Stimulated activated effector memory CD8-positive, alpha-beta T cell treated with anti-CD3 and anti-CD28 coated beads, Interleukin-12 subunit alpha, Interleukin-12 subunit beta, amount 100 ng/mL, for 72 hours (primary cell): ENCODE data around the gene SDHAF2.
"Not testable (repeated sequence)": the region's sequence is repeated elsewhere in the genome, so short reads cannot be mapped to it uniquely, and the experiment has no call there.

Experiments used
- ATAC-seq: fragments of 150-1000 bp; cut with Tn5 transposase; 2 replicates; pipeline ENCODE4 v1.10.0; 2021
- DNase-seq, 2 donors: peaks; one replicate each; pipeline ENCODE4 v3.0.0; 2021 to 2022; ENCODE audit warnings: low spot score in 2 of 2
- H3K27ac Mint-ChIP-seq: one replicate; pipeline ENCODE4 v1.8.0; 2022; ENCODE audit warnings: mild to moderate bottlenecking, mixed read lengths
- H3K36me3 Mint-ChIP-seq: one replicate; pipeline ENCODE4 v1.8.0; 2022; ENCODE audit warnings: mild to moderate bottlenecking, mixed read lengths
- H3K4me1 Mint-ChIP-seq: one replicate; pipeline ENCODE4 v1.8.0; 2022; ENCODE audit warnings: mixed read lengths
- H3K4me3 Mint-ChIP-seq: one replicate; pipeline ENCODE4 v1.8.0; 2022; ENCODE audit warnings: mild to moderate bottlenecking, mixed read lengths
- H3K9me3 Mint-ChIP-seq: one replicate; pipeline ENCODE4 v1.8.0; 2022; ENCODE audit warnings: mixed read lengths

SDHAF2 gene

DNA sequence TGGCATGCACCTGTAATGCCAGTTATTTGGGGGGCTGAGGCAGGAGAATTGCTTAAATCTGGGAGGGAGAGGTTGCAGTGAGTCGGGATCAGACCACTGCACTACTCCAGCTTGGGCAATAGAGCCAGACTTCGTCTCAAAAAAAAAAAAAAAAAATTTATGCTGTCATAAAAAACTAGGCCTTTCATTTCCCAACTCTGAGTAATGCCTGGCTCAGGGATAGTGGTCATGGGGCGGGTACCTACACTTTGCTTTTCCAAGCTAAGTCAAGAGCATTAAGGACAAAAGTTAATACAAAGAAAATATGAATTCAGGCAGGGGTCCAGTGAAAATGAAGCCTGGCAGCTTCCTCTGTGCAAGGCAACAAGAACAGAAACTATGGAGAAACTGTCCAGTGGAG lies 16.4 kb upstream of the SDHAF2 start:
- H3K36me3 Mint-ChIP-seq, result peaks cover 100% of the 10 kb centered on the region
- H3K9me3 Mint-ChIP-seq, result no peaks in the 10 kb centered on the region
- DNase-seq (no peak), ATAC-seq (no peak)
- H3K4me1 Mint-ChIP-seq, result peaks cover 22% of the 10 kb centered on the region
- peak overlapping the region; percentile 86 for H3K27ac Mint-ChIP-seq
- H3K4me3 Mint-ChIP-seq, result no peak overlapping the region

DNA sequence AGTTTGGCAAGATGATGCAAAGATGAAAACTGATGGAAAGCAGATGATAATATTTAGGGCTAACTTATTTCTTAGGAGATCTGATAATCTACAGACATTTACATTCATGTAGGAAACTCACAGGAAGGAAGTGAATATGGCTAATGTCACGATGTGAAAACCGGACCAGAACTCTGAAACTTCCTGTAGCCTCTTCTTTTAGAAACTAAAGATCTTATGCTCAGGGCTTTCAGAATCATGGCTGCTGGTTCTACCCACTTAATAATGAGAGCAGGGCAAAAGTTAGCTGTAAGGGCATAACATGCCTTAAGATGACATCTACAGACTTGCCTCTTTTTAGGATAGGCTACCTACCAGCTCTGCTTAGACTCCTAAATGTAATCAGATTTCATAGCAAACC lies 15.4 kb upstream of the SDHAF2 start:
- Mint-ChIP-seq H3K4me3 (no peak overlapping the region), H3K9me3 (no peaks in the 10 kb centered on the region), H3K36me3 (peaks cover 100% of the 10 kb centered on the region), H3K4me1 (peaks cover 29% of the 10 kb centered on the region), H3K27ac (peak overlapping the region; percentile 86)
- ATAC-seq (no peak), DNase-seq (no peak)

DNA sequence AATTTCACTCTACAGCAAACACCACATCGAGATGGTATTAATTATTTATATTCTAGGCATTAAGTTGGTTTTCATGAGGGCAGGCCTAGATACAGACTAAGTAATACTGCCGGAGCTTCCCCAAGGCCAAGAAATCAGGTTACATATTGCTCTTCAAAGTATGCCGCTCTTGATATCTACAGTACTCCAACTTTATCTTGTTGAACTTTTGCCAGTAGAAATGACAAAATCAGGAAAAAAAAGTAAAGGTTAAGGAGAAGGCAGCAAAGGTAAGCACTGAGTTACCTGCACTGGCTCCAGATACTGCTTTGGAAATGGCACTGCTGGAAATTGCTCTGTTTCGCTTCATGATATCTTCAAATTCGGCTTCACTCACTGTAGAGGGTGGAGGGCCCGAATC lies 14.5 kb upstream of the SDHAF2 start:
- Mint-ChIP-seq H3K4me3 (no peak overlapping the region), H3K36me3 (peaks cover 100% of the 10 kb centered on the region), H3K27ac (peak overlapping the region; percentile 86), H3K9me3 (no peaks in the 10 kb centered on the region), H3K4me1 (peaks cover 33% of the 10 kb centered on the region)
- ATAC-seq (no peak), DNase-seq (no peak)

DNA sequence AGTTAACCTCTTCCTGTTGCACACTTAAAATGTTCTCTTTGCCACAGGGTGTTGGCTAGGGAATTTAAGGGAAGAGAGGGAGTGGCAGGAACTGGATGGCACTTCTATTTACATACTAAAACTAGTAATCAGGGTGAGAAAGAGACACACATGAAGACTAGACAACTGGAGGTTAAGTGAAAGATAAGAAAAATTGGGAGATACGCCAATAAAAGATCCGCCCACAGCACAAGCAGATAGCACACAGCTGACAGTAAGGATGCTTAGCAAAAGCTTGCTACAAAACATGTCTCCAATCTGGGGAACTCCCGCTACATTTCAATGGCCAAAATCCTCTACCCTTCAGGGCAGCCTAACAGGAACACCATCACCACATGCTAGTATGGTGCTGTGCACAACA lies 13.0 kb upstream of the SDHAF2 start:
- ATAC-seq, result no peak
- Mint-ChIP-seq H3K27ac (peak overlapping the region; percentile 77), H3K36me3 (peaks cover 100% of the 10 kb centered on the region), H3K9me3 (no peaks in the 10 kb centered on the region), H3K4me1 (peaks cover 33% of the 10 kb centered on the region), H3K4me3 (no peak overlapping the region)
- DNase-seq, result no peak

DNA sequence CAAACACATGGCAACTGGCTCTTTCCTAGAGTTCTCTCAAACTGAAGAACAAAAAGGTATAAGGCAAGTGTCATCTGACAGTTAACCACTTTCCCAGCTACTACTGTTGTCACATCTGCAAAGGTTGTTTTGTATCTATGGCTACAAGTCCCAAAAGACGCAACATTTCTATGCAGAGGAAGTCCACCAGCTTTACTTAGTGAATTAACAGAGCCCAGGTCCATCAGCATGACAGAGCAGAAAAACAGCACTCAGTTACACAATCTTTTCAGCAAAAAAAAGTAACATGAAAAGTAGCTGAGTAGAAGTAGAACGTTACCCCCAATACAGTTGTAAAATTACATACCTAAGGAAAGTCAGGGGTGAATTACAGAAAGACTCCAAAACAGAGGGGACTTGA lies 12.3 kb upstream of the SDHAF2 start:
- H3K9me3 Mint-ChIP-seq, result no peaks in the 10 kb centered on the region
- DNase-seq (no peak), ATAC-seq (no peak)
- no peak overlapping the region for H3K4me3 Mint-ChIP-seq
- H3K27ac Mint-ChIP-seq, result peak overlapping the region; percentile 77
- peaks cover 100% of the 10 kb centered on the region for H3K36me3 Mint-ChIP-seq
- peaks cover 33% of the 10 kb centered on the region for H3K4me1 Mint-ChIP-seq

DNA sequence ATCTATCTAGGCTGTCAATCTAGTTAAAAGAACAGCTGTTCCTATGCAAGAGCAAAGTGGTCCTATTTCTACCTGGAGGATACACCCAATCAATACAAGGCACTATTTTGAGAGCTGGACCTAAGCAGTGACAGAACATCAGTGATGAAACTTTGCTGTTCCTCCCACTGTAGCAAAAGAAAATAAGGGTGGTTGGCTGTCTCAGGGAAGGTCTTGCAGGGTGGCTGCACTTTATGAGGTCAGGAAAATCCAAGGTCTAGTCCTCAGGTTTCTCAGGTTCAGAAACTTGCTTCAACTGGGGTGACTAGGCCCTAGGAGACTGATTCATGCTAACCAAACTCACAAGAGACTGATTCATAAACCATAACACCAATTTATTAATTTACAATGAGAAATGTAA lies 11.8 kb upstream of the SDHAF2 start:
- H3K36me3 Mint-ChIP-seq, result peaks cover 100% of the 10 kb centered on the region
- peak; percentile 61 for ATAC-seq
- peaks cover 33% of the 10 kb centered on the region for H3K4me1 Mint-ChIP-seq

DNA sequence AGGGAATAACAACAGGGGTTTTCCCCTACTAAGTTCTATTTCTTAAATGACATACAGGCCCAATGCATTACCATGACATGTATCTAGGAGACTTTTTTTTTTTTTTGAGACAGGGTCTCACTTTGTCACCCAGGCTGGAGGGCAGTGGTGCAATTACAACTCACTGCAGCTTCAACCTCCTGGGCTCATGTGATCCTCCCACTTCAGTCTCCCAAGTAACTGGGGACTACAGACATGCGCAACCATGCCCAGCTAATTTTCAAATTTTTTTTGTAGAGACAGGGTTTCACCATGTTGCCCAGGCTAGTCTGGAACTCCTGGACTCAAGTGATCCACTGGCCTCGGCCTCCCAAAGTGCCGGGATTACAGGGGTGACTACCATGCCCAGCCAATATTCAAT lies 7.7 kb upstream of the SDHAF2 start:
- Mint-ChIP-seq H3K4me3 (no peak overlapping the region), H3K4me1 (peaks cover 35% of the 10 kb centered on the region), H3K36me3 (peaks cover 100% of the 10 kb centered on the region), H3K27ac (peak overlapping the region; percentile 50), H3K9me3 (no peaks in the 10 kb centered on the region)
- DNase-seq (no peak), ATAC-seq (no peak)

More for the DNA sequence above, 11.8 kb upstream of the SDHAF2 start:
- no peak overlapping the region for H3K4me3 Mint-ChIP-seq
- DNase-seq, result no peak
- peak overlapping the region; percentile 77 for H3K27ac Mint-ChIP-seq
- H3K9me3 Mint-ChIP-seq, result no peaks in the 10 kb centered on the region

DNA sequence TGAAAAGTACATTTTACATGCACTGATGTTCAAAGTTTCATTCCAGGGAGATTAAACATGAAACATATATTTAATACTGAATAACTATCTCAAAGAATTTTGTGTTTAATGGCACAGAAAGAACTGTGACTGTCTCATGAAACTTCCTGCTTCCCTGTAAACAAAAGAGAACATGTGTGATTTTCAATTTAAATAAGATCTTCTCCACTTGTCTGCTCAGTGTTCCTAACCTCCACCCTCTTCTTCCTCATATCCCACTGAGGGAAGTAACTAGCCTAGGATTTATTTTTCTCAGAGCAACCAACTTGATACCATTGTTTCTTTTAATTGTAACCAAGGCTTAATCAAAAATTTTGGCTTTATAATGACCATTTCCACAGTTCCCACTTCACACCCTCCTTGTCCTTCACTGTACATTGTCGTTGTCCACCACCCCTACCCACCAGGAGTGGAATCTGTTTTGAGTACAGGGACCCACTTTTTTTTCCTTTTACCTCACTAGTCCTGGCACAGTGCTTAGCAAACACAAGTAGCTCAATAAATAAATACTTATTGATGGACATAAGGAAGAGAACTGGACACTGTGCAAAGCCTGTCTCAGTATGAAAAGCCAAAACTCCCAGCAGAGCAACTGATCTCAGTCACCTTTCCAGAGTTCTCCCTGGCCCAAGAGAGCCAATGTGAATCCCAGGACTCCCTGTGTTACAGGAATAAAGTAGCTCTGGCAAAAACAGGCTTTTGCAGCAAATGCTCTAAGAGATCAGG lies 4.4 kb upstream of the SDHAF2 start:
- DNase-seq (no peak), ATAC-seq (no peak)
- H3K9me3 Mint-ChIP-seq, result no peaks in the 10 kb centered on the region
- H3K4me3 Mint-ChIP-seq, result no peak overlapping the region
- H3K27ac Mint-ChIP-seq, result peak overlapping the region; percentile 66
- peaks cover 100% of the 10 kb centered on the region for H3K36me3 Mint-ChIP-seq
- H3K4me1 Mint-ChIP-seq, result peaks cover 28% of the 10 kb centered on the region

DNA sequence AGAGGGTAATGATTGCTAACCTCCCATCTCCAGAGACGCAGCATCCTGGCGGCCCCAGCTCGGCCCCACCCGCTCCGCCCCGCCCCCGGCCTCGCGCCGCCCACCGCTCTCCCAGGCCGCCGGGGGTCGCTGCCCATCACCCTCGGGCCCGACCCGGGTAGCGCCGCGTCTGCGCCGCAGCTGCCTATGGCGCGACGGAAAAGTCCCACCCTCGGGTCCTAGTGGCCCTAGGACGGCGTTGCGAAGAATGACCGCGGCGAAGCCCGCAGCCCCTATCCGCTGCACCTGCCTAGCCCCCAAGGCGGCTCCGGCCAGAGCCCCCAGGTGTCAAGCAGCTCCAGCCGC lies 606 bp upstream of the SDHAF2 start:
- Mint-ChIP-seq H3K9me3 (no peaks in the 10 kb centered on the region), H3K4me3 (peak overlapping the region; percentile 87), H3K27ac (peak overlapping the region; percentile 97), H3K4me1 (peaks cover 44% of the 10 kb centered on the region), H3K36me3 (peaks cover 77% of the 10 kb centered on the region)
- ATAC-seq (peak; percentile 72), DNase-seq (peak in 1 of 2 donors; percentile 53)

DNA sequence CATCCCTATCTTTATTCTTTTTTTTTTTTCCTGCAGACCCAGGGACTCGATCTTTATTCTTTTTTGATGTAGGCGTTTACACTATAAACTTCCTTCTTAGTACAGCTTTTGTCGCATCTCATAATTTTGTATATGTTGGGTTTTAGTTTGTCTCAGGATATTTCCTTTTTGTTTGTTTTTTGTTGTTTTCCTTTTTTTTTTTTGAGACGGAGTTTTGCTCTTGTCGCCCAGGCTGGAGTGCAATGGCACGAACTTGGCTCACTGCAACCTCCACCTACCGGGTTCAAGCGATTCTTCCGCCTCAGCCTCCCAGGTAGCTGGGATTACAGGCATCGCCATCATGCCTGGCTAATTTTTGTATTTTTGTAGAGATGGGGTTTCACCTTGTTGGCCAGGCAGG lies 915 bp downstream of the SDHAF2 start:
- peak overlapping the region; percentile 97 for H3K27ac Mint-ChIP-seq
- H3K36me3 Mint-ChIP-seq, result peaks cover 77% of the 10 kb centered on the region
- DNase-seq, H3K9me3 Mint-ChIP-seq, ATAC-seq: not testable (repeated sequence)
- H3K4me3 Mint-ChIP-seq, result peak overlapping the region; percentile 87
- peaks cover 47% of the 10 kb centered on the region for H3K4me1 Mint-ChIP-seq

DNA sequence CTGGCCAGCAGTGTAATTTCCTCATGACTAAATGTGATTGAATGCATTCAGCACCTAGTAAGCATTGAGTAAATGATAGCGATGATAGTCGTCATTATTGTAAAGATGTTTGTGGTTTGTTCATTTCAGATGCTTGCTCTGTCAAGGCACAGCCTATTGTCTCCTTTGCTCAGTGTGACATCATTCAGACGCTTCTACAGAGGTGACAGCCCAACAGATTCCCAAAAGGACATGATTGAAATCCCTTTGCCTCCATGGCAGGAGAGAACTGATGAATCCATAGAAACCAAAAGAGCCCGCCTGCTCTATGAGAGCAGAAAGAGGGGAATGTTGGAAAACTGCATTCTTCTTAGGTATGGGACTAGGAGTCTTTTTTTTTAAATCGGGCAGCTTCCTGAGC lies 7.6 kb downstream of the SDHAF2 start:
- Mint-ChIP-seq H3K4me3 (no peak overlapping the region), H3K4me1 (peaks cover 27% of the 10 kb centered on the region), H3K36me3 (peaks cover 88% of the 10 kb centered on the region), H3K9me3 (no peaks in the 10 kb centered on the region), H3K27ac (no peak overlapping the region)
- DNase-seq (no peak), ATAC-seq (no peak)

DNA sequence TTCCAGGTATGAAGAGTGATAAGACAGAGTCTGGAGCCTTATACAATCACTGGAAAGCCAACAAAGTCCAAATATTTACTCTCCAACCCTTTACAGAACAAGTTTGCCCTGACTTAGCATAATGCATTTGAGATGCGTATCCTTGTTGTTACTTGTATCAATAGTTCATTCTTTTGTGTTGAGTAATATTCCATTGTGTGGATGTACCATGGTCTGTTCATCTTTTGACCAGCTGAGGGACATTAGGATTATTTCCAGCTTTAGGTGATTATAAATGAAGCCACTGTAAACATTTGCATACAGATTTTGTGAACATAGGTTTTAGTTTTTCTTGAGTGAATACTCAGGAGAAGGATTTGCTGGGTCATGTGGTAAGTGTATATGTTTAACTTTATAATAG lies 9.7 kb downstream of the SDHAF2 start:
- H3K4me1 Mint-ChIP-seq, result peaks cover 27% of the 10 kb centered on the region
- H3K27ac Mint-ChIP-seq, result no peak overlapping the region
- DNase-seq, result no peak
- H3K4me3 Mint-ChIP-seq, result no peak overlapping the region
- no peaks in the 10 kb centered on the region for H3K9me3 Mint-ChIP-seq
- H3K36me3 Mint-ChIP-seq, result peaks cover 99% of the 10 kb centered on the region
- no peak for ATAC-seq

DNA sequence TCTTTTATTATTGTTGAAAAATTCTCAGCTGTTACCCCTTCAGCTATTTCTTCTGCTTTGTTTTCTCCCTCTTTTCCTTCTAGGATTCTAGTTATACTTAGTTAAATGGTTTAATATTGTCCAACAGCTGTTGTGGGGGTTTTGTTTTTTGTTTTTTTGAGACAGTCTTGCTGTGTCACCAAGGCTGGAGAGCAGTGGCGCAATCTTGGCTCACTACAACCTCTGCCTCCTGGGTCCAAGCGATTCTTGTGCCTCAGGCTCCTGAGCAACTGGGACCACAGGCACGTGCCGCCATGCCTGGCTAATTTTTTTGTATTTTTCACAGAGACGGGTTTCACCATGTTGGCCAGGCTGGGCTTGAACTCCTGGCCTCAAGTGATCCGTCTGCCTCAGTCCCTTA lies 12.7 kb downstream of the SDHAF2 start:
- Mint-ChIP-seq H3K36me3 (peaks cover 99% of the 10 kb centered on the region), H3K4me3 (no peak overlapping the region)

DNA sequence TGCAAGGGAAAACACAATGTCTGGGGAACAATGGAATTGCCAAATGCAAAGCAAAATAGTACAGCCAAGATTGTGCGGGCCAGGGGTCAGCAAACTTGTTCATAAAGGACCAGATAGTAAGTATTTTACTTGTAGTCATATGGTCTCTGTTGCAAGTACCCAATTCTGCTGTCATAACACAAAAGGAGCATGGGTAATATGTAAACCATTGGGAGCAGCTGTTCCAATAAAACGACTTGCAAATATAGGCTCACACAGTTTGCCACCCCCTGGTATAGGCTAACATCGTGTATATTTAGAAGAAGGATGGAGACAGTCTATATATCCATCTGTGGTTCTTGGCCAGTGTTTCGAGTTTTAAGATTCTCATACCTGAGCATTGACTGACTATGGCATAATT lies 15.6 kb downstream of the SDHAF2 start:
- Mint-ChIP-seq H3K9me3 (no peaks in the 10 kb centered on the region), H3K4me1 (peaks cover 48% of the 10 kb centered on the region), H3K27ac (no peak overlapping the region), H3K4me3 (no peak overlapping the region), H3K36me3 (peaks cover 99% of the 10 kb centered on the region)
- DNase-seq, result no peak
- ATAC-seq, result no peak

More for the DNA sequence above, 12.7 kb downstream of the SDHAF2 start:
- Mint-ChIP-seq H3K9me3 (no peaks in the 10 kb centered on the region), H3K4me1 (peaks cover 32% of the 10 kb centered on the region), H3K27ac (peak overlapping the region; percentile 8)
- DNase-seq (no peak), ATAC-seq (no peak)

DNA sequence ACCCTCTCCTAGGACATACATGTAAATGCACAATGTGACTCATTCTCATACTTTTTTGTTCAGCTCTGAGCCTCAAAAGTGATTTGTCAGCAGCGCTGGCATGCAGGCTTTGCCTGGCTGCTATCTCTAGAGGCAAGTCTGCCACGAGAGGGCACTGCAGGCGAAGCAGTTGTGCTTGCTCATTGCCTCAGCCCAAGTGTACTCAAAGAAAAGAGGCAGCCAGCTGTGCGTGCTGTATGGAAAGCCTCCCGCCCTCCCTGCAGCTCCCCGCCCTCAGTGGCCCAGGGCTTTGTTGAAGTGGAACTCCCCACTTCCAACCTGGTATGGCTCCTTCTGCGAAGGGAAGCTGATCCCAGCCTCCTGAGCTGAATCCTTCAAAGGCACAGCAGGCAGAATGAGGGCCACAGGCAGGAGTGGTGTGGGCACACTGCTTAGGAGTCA lies 16.3 kb downstream of the SDHAF2 start:
- Mint-ChIP-seq H3K9me3 (no peaks in the 10 kb centered on the region), H3K27ac (no peak overlapping the region), H3K4me3 (no peak overlapping the region), H3K4me1 (peaks cover 50% of the 10 kb centered on the region), H3K36me3 (peaks cover 99% of the 10 kb centered on the region)
- DNase-seq, result peak; percentile 64 to 84
- ATAC-seq, result peak; percentile 85
